ENCODE results near the gene LRRC43.

The LRRC43 gene

GRCh38 chr12:122138616-122139015, 44.3 kb upstream of the LRRC43 start:
- no peak for DNase-seq (ENCODE audit: low spot score)
- Histone ChIP-seq H3K27ac (no peak overlapping the region), H3K4me3 (no peak overlapping the region)
- TF ChIP-seq CTCF (IDR thresholded peaks at IDR 0.05) = no peak

- no peak for DNase-seq (ENCODE audit: low spot score)
- H3K27ac ChIP-seq = no peak overlapping the region
- TF ChIP-seq CTCF (IDR thresholded peaks at IDR 0.05) = no peak
These were observed 43.7 kb upstream of the LRRC43 start for GRCh38 chr12:122139266-122139665.

GRCh38 chr12:122139941-122140340, 43.0 kb upstream of the LRRC43 start:
- H3K27ac ChIP-seq = no peak overlapping the region
- DNase-seq (ENCODE audit: low spot score) = no peak
- no peak for TF ChIP-seq CTCF (IDR thresholded peaks at IDR 0.05)
- no peak overlapping the region for H3K4me3 ChIP-seq

More at GRCh38 chr12:122139266-122139665, 43.7 kb upstream of the LRRC43 start:
- H3K4me3 ChIP-seq = no peak overlapping the region

- Histone ChIP-seq H3K4me3 (no peak overlapping the region), H3K27ac (no peak overlapping the region)
- no peak for TF ChIP-seq CTCF (IDR thresholded peaks at IDR 0.05)
- DNase-seq (ENCODE audit: low spot score) = no peak
These were observed 42.3 kb upstream of the LRRC43 start for GRCh38 chr12:122140467-122141257.

GRCh38 chr12:122141911-122142725, 40.8 kb upstream of the LRRC43 start:
- no peak for DNase-seq (ENCODE audit: low spot score)
- no peak overlapping the region for H3K27ac ChIP-seq
- TF ChIP-seq CTCF (IDR thresholded peaks at IDR 0.05) = no peak

GRCh38 chr12:122142857-122143256, 40.1 kb upstream of the LRRC43 start:
- Histone ChIP-seq H3K27ac (no peak overlapping the region), H3K4me3 (no peak overlapping the region)
- TF ChIP-seq CTCF (IDR thresholded peaks at IDR 0.05) = no peak
- DNase-seq (ENCODE audit: low spot score) = no peak

More at GRCh38 chr12:122141911-122142725, 40.8 kb upstream of the LRRC43 start:
- H3K4me3 ChIP-seq = no peak overlapping the region
